Hypothalamus (tissue), 51 donors: ENCODE results near the gene CFAP206.
"Not testable (repeated sequence)": the region's sequence is repeated elsewhere in the genome, so short reads cannot be mapped to it uniquely, and the experiment has no call there.

Experiments used
- DNase-seq, 51 donors: peaks; one replicate each; lab custom pipeline; 2025; lab: John Stamatoyannopoulos, UW

Gene CFAP206

GRCh38 chr6:87419266-87419665 lies 11.5 kb downstream of the CFAP206 start:
- DNase-seq = no peak

DNA sequence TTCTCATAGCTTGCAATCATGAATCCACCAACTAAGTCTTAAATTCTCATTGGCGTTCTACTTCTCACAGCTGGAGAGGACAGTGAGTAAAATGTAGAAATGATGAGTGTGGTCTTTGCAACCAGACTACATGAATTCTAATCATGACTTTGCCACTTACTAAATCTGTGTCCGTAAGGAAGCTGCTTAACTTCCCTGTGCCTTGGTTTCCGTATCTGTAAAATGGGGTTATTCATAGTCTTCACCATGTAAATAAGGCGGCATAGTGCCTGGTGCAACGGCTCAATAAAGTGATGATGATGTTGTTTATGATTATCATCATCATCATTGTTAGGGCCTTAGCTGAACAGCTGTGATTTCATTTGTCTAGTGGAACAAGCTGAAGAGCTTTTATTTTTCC lies 12.6 kb downstream of the CFAP206 start:
- no peak for DNase-seq

DNA sequence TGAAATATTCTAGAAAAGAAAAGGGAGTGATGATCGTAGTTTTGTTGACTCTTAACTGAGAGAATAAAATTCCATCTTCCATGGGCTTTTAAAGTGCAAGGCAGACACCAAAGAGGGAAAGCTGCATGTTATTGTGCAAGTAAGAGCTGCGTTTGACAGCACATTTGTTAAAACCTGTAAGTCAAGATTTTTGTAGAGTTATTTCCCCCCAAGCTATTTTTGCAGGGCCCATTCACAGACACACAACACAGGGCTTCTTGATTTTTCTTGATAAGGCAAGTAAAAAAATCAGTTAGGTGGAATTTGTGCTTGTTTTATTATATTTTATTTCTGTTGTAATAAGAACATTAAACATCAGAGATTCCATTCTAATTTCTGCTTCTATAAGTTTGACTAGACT lies 13.8 kb downstream of the CFAP206 start:
- DNase-seq = no peak

- no peak for DNase-seq
Measured at GRCh38 chr6:87426789-87427188, 19.0 kb downstream of the CFAP206 start.

DNA sequence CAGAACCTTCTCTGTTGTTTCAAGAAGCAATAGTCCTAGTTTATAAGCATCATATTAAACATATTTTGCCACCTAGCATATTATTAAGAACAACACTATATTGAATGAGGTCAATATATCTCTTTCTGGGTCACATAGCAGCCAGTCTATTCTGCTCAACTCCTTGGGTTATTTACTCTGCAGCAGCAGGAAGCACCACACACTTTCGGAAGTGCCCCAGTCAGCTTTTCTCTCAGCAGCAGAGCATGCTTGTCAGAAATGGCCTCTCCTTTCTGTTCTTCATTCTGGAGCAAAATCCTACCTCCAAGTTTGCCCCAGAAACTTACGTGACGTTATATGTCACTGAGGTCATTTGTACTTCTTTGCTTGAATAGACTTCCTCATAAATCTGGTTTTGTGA lies 22.7 kb downstream of the CFAP206 start:
- DNase-seq = no peak

GRCh38 chr6:87431263-87431662 lies 23.5 kb downstream of the CFAP206 start:
- DNase-seq = no peak

GRCh38 chr6:87436435-87436834 lies 28.7 kb downstream of the CFAP206 start:
- DNase-seq = peak in 4 of 51 donors; percentile 0 to 2 (median 1)

- DNase-seq = no peak
Measured at GRCh38 chr6:87441711-87442110, 33.9 kb downstream of the CFAP206 start.

- no peak for DNase-seq
Measured at GRCh38 chr6:87444362-87444761, 36.6 kb downstream of the CFAP206 start.

- DNase-seq = no peak
Measured at GRCh38 chr6:87465051-87465450, 57.3 kb downstream of the CFAP206 start.

GRCh38 chr6:87472525-87473418 lies 65.0 kb downstream of the CFAP206 start, which contains the start of gene SLC35A1:
Gene SLC35A1, plus strand, starts transcription at chr6:87472974. Its CDS starts 30 bp downstream, at chr6:87473004.
- peak; percentile 40 to 98 (median 83) for DNase-seq

DNA sequence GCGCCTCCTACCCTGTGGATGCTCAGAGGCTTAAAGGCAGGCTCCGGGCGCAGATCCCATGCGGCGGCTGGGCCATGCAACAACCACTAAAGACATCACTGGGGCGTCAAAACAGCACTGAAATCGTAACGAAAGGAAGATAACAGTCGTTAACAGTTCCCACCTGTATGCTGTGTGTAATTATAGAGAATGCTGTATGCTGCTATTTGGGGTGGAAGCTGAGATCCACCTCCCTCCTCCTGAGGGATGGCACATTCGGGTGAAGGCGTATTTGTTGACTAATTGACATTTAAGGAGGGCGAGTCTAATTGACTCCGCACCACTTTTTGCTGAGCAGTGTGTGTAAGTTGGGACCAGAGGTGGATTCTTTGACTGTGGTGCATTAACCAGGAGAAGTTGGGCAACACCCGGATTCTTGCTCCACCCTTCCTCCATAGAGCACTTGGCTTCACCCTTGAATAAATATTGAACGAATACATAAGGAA lies 65.7 kb downstream of the CFAP206 start:
- DNase-seq = peak in 3 of 51 donors; percentile 28 to 75 (median 50)

GRCh38 chr6:87481931-87482330 lies 74.2 kb downstream of the CFAP206 start:
- no peak for DNase-seq

GRCh38 chr6:87482366-87482765 lies 74.6 kb downstream of the CFAP206 start:
- no peak for DNase-seq

DNA sequence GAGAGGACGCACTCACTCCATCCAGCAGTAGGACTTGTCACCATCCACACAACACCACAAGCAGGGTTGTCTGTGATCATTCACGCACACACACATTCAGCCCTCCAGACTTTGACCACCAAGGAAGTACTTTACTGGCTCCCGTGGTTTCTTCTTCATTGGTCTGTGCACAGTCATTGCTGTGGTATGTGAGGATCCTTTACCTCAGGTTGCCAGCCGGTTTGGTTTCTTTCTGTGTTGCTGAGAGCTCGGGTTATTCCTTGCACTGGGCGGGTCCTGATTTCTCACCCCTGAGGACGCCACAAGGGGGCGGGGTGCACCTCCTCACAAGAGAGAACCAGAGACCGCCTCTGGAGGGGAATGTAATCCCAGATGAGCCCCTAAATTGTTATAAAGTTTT lies 76.2 kb downstream of the CFAP206 start:
- DNase-seq = no peak

DNA sequence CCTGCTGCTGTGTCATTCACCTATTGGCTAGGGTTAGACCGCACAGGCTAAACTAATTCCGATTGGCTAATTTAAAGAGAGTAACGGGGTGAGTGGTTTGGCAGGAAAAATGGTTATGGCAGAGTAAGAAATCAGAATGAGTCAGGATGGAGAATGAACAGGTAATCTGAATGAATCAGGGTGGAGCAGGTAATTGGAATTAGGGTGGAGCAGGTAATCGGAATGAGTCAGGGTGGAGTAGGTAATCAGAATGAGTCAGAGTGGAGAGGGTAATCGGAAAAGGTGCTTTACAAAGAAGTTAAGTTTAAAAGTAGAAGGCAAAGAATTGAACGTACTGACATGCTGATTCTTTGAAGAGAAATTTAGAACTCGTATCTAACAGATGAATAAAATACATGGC lies 76.7 kb downstream of the CFAP206 start:
- DNase-seq = no peak

GRCh38 chr6:87487555-87487954 lies 79.8 kb downstream of the CFAP206 start:
- no peak for DNase-seq

DNA sequence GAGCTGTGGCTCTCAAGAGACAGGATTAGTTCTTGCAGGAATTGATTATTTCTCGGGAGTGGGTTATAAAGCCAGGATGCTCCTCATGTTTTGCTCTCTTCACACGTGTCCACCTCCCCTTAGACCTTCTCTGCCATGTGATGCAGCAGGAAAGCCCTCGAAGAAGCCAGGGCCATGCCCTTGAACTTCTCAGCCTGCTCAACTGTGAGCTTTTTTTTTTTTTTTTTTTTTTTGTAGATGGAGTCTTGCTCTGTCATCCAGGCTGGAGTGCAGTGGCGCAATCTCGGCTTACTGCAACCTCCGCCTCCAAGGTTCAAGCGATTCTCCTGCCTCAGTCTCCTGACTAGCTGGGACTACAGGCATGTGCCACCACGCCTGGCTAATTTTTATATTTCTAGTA lies 81.6 kb downstream of the CFAP206 start:
- not testable (repeated sequence) for DNase-seq

- DNase-seq = no peak
Measured at GRCh38 chr6:87494761-87495422, 87.1 kb downstream of the CFAP206 start.

DNA sequence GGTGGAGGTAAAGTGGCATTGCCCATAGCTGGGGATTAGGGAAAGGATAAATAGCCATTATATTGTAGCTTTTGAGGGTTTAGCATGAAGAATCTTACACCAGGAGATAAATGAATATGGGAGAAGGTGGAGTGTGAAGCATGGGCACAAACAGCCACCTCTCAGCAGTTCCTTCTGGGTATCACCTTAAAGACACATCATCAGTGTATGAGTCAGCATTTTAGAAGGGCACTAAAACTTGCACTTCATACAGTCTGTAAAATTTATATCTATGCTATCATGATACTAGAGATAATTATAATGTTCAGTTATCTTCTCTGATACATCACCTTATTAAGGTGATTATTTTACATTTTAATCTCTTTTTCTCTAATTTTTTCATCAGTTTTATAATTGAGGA lies 90.3 kb downstream of the CFAP206 start:
- no peak for DNase-seq

DNA sequence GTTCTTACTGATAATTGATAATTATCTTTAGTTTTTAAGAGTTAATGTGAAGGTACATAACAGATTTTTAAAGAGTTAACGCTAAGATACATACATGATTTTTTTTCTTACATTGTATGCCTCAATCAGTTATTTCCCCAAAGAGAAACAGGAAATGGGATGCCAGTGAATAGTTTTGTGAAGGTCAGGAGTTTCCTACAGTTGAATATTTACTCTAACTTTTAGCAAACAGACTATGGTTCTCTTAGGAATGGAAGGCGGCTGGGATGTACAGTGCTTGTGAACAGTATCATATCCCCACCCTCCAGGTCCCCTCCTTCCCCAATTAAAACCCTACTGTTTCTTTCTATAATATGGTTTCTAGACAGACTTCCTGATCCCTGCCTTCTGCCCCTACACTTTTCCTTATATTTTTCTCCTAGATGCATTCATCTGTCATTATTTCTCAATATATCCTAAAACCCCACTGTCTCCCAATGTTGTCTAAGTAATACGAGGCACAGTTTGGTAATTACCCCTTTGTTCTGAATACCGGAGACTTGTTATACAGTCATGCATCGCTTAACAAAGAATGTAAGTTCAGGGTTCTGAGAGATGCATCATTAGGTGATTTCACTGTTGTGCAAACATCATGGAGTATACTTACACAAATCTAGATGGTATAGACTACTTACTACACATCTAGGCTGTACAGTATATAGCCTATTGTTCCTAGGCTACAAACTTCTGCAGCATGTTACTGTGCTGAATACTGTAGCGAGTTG lies 94.2 kb downstream of the CFAP206 start:
- no peak for DNase-seq
